Measurements from ENCODE around the gene TIMM13. TPM values are rescaled to one million over a fixed set of nuclear protein-coding genes. Genes with fewer than 3 reads are reported as not detected.

Gene TIMM13
- polyA plus RNA-seq, 2 of the 4 experiments (the other 2 are of a cell fraction), result 24.7 to 81.2 TPM

- CTCF ChIA-PET, result interaction anchor here (0.6 kb wide), 2 partner anchors 23 to 84 kb away, joined by 3 read pairs; no protein-coding TSS in a partner anchor
- POLR2A ChIA-PET, result no interaction called here
- no peak; a peak in 1 of 6 replicates for ATAC-seq
- Histone ChIP-seq H3K4me2 (no peak overlapping the region), H3K4me1 (no peaks in the 10 kb centered on the region), H3K4me3 (no peak overlapping the region), H3K9me3 (no peaks in the 10 kb centered on the region), H3K27ac (no peak overlapping the region)
- 74% methylated on average over 12 of the region's 16 CpGs for WGBS (ENCODE audit: missing lambda C conversion rate)
- no peak for DNase-seq (ENCODE audit: low read depth in 1 of 2, low spot score in 1 of 2)
- FAIRE-seq, result no peak
- no peak for TF ChIP-seq HOXB5 (CRISPR knock-in tag; IDR thresholded peaks at IDR 0.05)
- no peak for TF ChIP-seq RAD21 (conservative IDR thresholded peaks at IDR 0.05 in 1 of 2, IDR thresholded peaks at IDR 0.05 in 1 of 2)
- TF ChIP-seq USF2 (IDR thresholded peaks at IDR 0.05), result no peak
- no peak for TF ChIP-seq POLR2AphosphoS2 (conservative IDR thresholded peaks at IDR 0.05; ENCODE audit: low read length)
These were observed 13.8 kb downstream of the TIMM13 start for GRCh38 chr19:2413629-2414028.

- CTCF ChIA-PET, result interaction anchor here (0.6 to 0.7 kb wide), 2 partner anchors 22 to 198 kb away, joined by 3 read pairs; no protein-coding TSS in a partner anchor
- POLR2A ChIA-PET, result no interaction called here
These were observed 14.2 kb downstream of the TIMM13 start for GRCh38 chr19:2413159-2413558.

GRCh38 chr19:2412449-2412848 lies 14.9 kb downstream of the TIMM13 start:
- POLR2A ChIA-PET, result no interaction called here
- Histone ChIP-seq H3K4me1 (no peaks in the 10 kb centered on the region), H3K4me3 (no peak overlapping the region), H3K4me2 (no peak overlapping the region), H3K27ac (no peak overlapping the region), H3K9me3 (no peaks in the 10 kb centered on the region)
- CTCF ChIA-PET, result interaction anchor here (0.7 to 1.2 kb wide), 3 partner anchors 20 to 198 kb away, joined by 3 to 5 read pairs (median 3); partner anchors contain the start of gene PLEKHJ1
- TF ChIP-seq ZC3H11A (IDR thresholded peaks at IDR 0.05) (no peak), HEYL (CRISPR knock-in tag; IDR thresholded peaks at IDR 0.05) (no peak), CEBPB (IDR thresholded peaks at IDR 0.05) (no peak), RFX5 (IDR thresholded peaks at IDR 0.05) (no peak), RAD21 (conservative IDR thresholded peaks at IDR 0.05 in 1 of 2, IDR thresholded peaks at IDR 0.05 in 1 of 2) (no peak), CHD4 (IDR thresholded peaks at IDR 0.05; ENCODE audit: borderline replicate concordance) (no peak), PBX3 (IDR thresholded peaks at IDR 0.05) (no peak)
- no peak for DNase-seq (ENCODE audit: low read depth in 1 of 2, low spot score in 1 of 2)
- WGBS (ENCODE audit: missing lambda C conversion rate), result 44% methylated on average over 2 of the region's 2 CpGs
- no peak; a peak in 1 of 6 replicates for ATAC-seq
- FAIRE-seq, result no peak

More at GRCh38 chr19:2413159-2413558, 14.2 kb downstream of the TIMM13 start:
- no peak overlapping the region for H3K4me3 ChIP-seq
- H3K27ac ChIP-seq, result no peak overlapping the region
- ATAC-seq (no peak; a peak in 1 of 6 replicates), FAIRE-seq (no peak), DNase-seq (ENCODE audit: low read depth in 1 of 2, low spot score in 1 of 2) (no peak)
- H3K4me1 ChIP-seq, result no peaks in the 10 kb centered on the region
- H3K9me3 ChIP-seq, result no peaks in the 10 kb centered on the region
- TF ChIP-seq ESRRA (IDR thresholded peaks at IDR 0.05; ENCODE audit: borderline replicate concordance, low read length) (no peak), KDM1A (IDR thresholded peaks at IDR 0.05; ENCODE audit: low read depth) (peak; percentile 41; the same call in 1 of the 2 replicates), HDAC2 (IDR thresholded peaks at IDR 0.05) (no peak)
- WGBS (ENCODE audit: missing lambda C conversion rate), result 70% methylated on average over 7 of the region's 7 CpGs
- no peak overlapping the region for H3K4me2 ChIP-seq

- ATAC-seq (no peak), FAIRE-seq (no peak), DNase-seq (ENCODE audit: low read depth in 1 of 2, low spot score in 1 of 2) (no peak)
- ChIA-PET POLR2A (no interaction called here), CTCF (interaction anchor here (0.7 to 3.0 kb wide), 5 partner anchors 16 to 176 kb away, joined by 3 to 8 read pairs (median 5); partner anchors contain the start of gene PLEKHJ1)
- Histone ChIP-seq H3K4me2 (no peak overlapping the region), H3K4me1 (no peaks in the 10 kb centered on the region), H3K27ac (no peak overlapping the region), H3K4me3 (no peak overlapping the region), H3K9me3 (no peaks in the 10 kb centered on the region)
- 84% methylated on average over 8 of the region's 8 CpGs for WGBS (ENCODE audit: missing lambda C conversion rate)
- TF ChIP-seq FOXS1 (CRISPR knock-in tag; IDR thresholded peaks at IDR 0.05) (no peak), HMGXB4 (CRISPR knock-in tag; IDR thresholded peaks at IDR 0.05; ENCODE audit: borderline replicate concordance) (no peak), MAZ (IDR thresholded peaks at IDR 0.05; ENCODE audit: borderline replicate concordance, low read depth, low read length) (no peak), CHD2 (IDR thresholded peaks at IDR 0.05; ENCODE audit: low read length, partially characterized antibody) (no peak), ESRRA (IDR thresholded peaks at IDR 0.05; ENCODE audit: borderline replicate concordance, low read length) (no peak), RAD21 (conservative IDR thresholded peaks at IDR 0.05 in 1 of 2, IDR thresholded peaks at IDR 0.05 in 1 of 2) (no peak), REST (IDR thresholded peaks at IDR 0.05) (no peak), KDM1A (IDR thresholded peaks at IDR 0.05; ENCODE audit: low read depth) (no peak), PHF8 (IDR thresholded peaks at IDR 0.05; ENCODE audit: borderline replicate concordance, low read depth) (no peak), ZC3H11A (IDR thresholded peaks at IDR 0.05) (no peak), ZFP36 (IDR thresholded peaks at IDR 0.05; ENCODE audit: borderline replicate concordance, partially characterized antibody) (no peak)
These were observed 15.7 kb downstream of the TIMM13 start for GRCh38 chr19:2411709-2412108.
